GM18858 (cell line): ENCODE measurements around the gene ACVR2A.

ENCODE experiments used
- ATAC-seq: cut with Tn5 transposase; IDR thresholded peaks from one replicate; pipeline ENCODE4 v1.9.1; 2021; ENCODE audit not compliant: unreplicated experiment

ACVR2A gene

DNA sequence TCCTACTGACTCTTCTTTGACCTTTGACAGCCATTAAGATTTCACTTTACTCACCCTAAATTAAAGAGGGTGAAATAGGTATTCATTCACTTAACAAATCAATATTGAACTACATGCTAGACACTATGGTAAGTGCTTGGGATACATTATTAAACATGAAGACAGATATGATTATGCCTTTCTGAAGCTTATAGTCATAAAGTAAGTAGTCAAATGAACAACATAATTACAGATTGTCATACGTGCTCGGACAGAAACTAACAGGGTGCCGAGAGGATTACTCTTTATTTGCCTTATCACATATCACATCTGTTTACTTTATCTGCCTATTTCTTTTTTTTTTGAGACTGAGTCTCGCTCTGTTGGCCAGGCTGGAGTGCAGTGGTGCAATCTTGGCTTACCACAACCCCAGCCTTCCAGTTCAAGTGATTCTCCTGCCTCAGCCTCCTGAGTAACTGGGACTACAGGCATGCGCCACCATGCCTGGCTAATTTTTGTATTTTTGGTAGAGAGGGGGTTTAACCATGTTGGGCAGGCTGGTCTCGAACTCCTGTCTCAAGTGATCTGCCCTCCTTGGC lies 9.8 kb downstream of the ACVR2A start:
- ATAC-seq: no peak

DNA sequence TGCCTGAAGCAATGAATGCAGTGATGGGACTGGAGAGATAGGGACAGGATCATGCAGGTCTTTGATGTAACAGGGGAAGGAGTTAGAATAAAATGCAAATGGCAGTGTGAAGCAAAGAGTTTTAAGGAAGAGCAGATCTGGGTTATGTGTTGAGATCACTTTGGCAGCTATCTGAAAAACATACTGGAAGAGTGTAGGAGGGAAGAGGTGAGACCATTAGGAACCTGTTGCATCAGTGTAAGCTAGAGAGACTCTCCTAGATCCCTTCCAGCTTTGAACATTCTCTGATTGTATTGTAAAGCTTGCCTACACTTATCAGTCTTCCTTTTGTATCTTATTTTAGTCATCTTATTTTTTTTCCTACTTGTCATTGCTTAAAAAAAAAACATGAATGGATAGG lies 10.5 kb downstream of the ACVR2A start:
- ATAC-seq: no peak

DNA sequence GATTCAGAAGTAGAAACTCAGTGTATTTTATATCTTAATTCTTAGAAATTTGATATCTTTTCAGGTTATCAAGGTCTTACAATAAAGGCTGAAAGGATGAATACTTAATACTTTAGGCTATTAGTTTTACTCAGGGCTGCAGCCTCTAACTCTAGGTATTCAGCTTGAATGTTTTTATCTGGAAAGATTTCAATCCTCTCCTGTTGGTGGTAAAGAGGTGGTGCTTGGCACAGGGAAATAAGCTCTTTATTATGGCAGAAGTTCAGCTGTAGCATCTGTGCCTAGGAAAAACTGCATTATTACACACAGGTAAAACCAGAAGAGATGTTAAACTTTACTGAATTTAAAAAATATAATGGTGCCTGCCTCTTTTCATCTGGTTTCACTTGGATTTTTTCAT lies 11.1 kb downstream of the ACVR2A start:
- ATAC-seq: no peak

DNA sequence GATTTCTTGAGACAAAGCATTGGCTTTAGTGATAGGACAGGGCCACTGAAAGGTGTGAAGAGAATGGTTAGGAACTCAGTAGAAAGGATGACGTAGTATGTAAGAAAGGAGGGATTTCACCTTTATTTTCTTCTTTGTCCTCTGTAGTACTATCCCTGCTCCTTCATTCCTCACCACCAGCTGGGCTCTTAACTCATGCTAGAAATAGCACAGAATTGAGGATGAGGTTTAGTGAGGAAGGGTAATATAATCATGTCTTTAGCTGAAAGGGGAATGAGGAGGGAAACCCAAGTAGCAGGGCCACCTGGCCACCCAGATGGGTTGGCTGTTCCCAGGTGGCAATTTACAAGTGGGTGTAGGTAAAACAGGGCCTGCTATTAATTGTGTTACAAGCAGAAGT lies 15.2 kb downstream of the ACVR2A start:
- no peak for ATAC-seq

DNA sequence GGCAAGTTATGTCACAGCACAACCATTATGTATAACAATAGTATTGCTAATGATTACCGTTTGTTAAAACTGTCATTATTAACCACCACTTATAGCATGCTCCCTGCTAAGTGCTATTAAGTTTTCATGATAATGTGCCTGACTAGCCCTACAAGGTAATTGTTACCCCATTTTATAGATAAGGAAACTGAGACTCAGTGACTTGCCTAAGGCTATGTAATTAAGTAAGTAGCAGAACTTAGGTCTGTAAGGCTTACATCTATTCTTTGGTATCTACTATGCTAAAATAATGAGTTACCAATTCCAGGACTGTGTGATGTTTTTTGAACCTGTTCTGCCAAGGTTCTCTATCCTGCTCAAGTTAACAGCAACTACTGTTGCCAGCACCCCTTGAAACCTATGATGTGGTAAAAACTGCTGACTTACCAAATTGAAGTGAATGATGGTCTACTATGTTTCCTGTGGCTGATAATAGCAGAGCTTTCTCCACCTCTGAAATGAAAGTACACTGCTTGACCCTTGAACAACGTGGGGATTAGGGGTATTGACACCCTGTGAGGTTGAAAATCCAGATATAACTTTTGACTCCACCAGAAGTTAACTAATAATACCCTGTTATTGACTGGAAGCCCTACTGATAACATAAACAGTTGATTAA lies 18.2 kb downstream of the ACVR2A start:
- ATAC-seq: no peak

DNA sequence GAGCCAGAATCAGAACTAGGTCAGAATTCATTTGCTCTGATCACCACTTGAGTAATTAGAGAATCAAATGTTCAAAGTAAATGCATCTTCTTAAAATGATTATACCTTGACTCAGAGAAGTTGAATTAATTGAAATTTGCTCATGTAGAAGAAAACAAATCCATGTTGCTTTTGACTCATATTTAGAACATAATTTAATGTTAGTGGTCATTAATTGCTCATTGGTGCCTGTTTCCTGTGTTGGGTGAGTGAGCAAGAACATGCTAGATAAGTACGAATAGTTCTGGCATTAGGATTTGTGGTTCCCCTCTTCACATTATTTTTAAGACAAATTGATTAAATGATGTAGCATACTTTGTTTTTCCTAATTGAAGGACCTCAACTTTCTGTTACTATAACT lies 19.0 kb downstream of the ACVR2A start:
- no peak for ATAC-seq

DNA sequence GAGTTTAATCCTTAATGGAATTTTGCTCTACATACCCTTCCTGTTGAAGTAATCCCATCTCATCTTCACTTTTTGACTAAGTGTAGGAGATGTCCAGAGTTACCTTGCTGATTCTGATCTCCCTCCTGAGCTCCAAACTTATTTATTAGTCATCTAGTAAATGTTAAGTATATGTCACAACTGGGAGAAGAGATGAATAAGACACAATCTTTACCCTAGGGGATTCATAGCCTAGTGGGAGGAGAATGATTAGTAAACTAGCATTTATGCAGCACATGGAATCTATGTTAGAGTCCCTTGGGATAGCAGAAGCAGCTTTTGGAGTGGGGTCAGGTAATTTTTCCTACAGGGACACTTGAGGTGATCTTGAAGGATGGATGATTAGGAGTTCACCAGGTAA lies 20.7 kb downstream of the ACVR2A start:
- no peak for ATAC-seq

DNA sequence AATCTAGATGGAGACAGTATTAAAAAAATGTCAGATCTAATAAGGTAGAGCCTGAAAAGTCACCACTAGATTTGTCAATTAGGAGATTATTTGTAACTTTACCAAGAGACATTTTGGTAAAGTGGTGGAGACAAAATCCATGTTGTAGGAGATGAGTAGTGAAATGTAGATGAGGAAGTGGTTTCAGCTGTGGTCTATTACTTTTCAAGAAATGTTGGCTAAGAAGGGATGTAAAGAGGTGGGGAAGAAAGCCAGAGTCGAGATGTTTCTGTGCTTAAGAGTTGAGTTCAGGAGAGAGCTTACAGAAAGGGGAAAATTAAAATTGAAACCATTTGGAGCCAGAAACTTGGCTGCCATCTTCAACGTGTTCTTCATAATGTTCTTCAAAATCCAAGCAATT lies 22.2 kb downstream of the ACVR2A start:
- ATAC-seq: no peak

DNA sequence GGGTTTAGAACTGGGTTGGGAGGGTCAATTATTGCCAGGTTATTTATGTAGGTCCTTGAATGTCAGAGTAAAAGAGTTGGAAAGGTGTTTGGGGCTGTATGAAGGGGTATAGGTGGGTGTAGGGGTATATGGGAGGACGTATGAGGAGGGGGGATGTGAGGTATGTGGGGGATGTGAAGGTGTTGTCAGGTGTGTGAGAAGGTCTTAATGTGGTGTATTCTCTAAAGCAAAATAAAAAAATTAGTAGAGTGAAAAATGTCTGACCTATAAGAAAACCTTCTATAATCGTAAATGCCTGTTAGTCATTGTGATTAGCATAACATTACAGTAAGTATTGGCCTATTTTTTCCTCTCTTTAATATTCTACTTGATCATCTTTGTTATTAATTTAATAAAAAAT lies 25.1 kb downstream of the ACVR2A start:
- ATAC-seq: no peak

DNA sequence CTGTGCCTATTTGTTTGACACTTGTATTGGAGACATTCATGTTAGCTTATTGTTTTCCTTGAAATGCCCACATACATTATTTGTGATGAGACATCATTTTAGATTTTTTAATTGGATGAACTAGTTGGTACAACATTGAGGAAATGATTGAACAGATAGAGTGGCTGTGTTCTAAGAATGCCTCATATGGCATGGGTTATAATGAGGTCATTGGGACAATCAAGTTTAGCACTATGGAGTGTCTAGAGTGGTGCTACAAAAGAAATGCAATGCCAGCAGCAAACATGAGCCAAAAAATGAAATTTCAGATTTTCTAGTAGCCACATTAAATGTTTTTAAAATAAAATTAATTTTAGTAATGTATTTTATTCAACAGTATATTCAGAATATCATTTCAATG lies 28.1 kb downstream of the ACVR2A start:
- ATAC-seq: no peak

DNA sequence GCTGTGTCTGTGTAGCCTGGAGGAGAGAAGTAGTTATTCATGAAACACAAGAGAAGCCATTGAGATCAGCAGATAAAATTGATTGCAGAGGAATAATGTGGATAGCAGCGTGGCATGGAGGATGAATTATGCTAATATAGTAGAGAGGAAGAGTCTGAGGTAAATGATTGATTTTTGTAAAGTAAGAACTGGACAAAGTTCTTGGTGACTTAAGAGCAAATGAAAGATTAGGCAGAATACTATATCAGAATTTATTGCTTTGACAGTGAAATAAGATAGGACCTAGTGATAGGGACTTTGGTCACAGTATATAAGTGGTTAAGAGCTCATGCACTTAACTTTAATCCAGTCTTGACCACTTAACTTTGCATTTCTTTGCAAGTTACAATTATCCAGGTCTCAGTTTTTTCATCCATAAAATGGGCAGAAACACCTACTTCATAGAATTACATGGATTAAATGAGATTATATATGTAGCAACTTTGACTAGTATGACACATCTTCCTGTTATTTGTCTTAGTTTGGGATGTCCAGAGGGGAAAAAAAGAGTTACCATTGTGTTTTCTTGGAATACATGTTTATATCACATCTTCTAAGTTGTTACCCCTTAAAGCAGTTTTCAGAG lies 29.1 kb downstream of the ACVR2A start:
- ATAC-seq: no peak

DNA sequence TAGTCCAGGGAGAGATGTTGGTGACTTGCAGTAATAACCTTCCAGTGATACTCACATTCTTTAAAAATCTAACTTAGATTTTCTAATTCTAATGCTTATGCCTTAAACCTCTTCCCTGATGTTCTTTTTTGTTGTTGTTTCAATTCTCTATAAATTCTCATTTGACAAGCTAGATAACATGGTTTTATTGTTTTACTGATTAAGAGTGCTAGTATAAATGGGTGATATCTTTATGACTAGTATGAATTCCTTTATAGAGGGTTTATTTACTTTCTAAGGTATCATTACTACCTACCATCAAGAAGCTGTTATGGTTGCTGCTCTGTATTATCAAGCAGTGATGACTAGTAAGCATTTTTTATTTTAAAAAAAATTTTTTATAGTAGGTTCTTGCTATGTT lies 35.0 kb downstream of the ACVR2A start:
- ATAC-seq: no peak

DNA sequence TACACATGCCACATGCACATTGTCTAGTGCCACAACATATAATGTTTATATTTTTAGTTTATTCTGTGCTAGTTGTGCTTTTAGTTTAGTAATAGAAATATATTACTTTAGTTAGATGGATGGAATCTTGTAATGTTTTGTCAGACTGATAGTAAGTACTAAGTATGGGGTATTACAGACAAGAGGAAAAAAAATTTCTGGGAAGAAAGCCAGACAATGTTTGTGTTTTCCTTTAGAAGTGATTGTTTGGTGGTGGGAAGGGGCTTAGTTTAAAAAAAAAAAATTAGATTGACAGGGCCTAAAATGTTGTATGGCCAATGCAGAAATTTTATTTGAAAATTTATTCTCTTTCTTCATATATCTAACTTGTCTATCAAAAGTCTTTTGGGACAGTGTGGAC lies 37.8 kb downstream of the ACVR2A start:
- no peak for ATAC-seq

DNA sequence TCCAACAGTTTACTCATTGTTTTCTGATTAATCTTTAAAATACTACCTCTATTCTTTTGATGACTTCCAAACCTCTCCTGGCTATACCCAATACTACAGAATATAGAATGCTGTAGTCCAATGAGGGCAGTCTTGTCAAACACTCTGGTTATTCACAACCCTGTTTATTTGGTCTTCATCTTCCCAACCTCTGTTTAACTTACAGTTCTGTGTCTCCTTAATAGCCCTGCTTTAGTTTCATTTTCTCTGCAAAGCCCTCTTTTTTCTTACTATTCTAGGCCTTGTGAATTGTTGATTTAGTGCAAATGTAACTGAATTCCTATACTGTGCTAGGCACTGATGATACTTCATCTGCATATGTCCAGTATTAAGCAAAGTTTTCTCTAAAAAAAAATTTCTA lies 40.0 kb downstream of the ACVR2A start:
- no peak for ATAC-seq

DNA sequence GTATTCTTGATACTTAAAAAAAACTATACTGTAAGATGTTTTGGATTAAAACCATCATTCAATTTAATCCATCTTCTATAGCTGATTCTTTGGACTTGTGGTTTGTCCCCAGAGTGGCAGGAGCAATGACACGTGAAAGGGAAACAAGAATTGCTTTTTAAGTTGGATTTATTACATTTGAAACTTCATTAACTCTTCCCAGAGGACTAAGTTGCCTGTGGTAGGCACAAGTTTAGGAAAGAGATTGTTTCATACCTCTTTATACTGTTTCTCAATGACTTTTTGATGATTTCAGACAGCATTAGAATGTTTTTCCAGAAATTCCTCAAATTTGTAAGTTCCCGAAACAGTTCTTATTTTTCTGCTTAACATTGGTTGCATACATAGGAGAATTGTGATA lies 41.3 kb downstream of the ACVR2A start:
- ATAC-seq: no peak

DNA sequence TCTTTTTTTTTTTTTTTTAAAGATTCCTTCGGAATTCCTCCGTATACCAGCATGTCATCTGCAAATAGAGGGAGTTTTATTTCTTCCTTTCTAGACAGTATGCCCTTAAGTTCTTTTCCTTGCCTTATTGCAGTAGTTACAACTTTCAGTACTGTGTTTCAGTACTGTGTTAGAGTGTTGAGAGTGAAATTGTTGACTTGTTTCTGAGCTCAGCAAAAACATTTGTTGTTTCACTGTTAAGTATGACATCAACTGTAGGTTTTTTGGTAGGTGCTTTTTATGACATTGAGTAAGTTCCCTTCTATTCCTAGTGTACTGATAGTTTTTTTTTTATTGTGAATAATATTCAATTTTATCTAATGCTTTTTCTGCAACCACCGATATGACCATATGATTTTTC lies 43.9 kb downstream of the ACVR2A start:
- ATAC-seq: peak; percentile 71

DNA sequence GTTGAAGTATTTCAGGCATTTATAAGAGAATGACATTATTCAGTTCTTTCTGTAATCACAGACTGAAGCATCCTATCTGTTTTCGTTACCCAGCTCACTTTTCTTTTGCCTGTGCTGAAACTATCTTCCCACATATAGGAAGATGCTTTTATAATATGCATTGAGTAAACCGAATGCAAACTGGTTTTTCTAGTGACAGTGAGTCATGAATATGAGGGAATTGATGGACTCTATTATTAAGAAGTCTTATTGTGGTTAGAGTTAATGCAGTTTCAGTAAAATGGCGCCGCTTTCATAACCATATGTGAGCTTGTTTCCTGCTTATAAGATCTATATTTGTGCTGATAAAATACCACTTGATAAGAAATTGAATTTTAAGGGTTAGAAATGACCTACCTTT lies 59.2 kb downstream of the ACVR2A start:
- ATAC-seq: no peak

DNA sequence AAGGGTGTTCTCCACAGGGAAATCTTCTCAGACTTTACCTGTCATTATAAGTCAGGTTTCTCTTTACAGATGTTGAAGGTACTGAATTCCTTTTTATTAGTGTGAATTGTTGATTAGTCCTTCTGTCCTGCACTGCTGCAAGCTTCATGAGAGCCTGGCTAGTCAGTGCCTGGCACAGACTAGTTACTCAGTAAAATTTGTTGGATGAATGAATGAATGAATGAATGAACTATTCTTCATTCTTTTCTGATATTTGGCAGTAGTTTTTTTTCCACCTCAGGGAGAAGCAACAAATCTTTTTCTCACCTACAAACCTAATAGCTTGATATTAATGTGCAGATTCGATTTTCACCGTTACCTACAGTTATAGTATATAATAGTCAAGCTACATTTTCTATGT lies 64.3 kb downstream of the ACVR2A start:
- no peak for ATAC-seq

DNA sequence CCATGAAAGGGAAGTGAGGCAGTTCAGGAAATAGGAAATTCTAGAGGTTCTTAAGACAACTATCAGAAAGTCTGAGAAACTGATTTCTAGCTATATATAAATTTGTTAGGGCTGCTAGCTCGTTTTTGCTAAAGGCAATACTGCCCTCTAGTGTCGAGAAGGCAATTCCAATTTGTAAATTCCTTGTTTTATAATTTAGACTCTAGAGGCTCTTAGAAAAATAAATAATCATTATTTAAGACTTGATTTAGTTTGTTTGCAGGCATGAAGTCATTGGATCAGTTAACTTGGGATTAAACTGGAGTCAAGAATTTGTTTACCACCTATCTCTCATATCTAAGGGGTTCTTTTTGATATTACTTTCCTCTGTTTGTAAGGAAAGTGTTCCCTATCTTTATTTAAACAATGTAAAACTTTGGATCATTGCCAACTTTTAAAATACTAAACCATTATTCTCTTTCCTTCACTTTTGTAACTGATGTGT lies 66.2 kb downstream of the ACVR2A start:
- no peak for ATAC-seq

DNA sequence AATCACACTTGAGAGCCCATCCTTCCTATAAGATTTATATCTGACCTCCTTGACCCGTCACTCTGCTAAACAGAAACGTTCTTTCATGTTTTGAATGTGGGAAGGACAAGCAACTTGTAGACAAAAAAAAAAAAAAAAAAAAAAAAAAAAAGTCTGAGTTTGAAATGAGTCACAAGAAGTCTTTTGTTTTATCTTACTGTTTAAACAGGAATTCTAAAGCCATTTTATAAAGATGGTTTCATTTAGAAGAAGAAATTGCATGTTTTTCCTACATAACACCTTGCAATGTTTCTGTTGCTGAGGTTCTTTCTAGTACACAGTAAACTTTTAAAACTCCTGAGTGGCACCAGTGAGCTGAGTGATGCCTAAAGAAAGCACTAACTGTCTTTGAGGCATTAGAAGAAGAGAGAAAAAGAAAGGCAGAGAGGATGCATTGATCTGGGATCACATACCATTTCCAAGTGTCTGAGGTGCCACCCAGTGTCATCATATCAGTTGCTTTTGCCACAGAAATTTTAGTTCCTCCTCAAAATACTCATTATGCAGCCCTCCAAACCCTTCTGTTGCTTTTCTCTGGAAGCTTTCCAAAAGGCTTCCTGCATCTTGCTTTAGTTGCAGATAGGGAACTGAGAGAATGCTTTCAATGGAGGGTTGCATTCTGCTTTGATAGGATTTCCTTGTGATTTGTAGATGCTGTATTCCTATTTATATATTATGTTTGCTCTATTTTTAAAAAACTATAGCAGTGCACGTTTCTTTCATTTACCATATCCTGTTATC lies 69.1 kb downstream of the ACVR2A start:
- no peak for ATAC-seq

DNA sequence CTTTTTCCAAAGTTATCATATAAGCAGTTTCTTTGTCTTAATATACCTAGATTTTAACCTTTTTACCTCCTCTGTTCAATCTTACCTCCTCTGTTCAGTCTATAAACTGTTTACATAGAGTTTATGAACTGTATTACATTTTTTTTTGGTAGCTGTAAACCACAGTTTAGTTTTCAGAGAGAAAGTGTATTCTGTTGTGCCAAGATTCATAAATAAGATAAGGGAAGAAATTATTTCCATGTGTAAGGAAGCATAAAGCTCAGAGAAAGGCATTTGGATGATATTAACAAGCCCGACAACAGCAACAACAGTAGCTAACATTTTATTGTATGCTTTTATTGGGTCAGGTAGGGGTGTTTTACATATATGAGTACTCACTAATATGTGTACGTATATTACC lies 71.2 kb downstream of the ACVR2A start:
- no peak for ATAC-seq

DNA sequence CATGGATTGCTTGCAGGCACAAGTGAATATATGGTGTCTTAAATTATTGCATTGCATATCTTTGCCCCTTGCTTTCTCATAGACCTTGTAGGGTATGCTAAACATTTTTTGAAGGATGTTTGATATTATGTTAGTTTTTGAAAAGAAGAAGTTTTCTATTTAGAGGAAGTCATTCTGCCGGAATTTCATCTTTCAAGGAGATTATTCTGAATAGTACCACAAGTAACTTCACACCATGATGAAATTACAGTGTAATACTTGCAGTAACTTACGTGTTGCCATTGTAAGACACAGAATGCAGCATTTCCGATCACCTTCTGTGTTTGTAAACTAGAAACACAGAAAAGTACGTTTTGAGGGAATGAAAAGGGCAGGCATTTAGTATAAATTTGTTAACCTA lies 71.9 kb downstream of the ACVR2A start:
- ATAC-seq: no peak
